NCI-H1436 (cell line): Measurements from ENCODE around the gene SYCP2L.
"Not testable (repeated sequence)": the region's sequence is repeated elsewhere in the genome, so short reads cannot be mapped to it uniquely, and the experiment has no call there.

Source experiments
- DNase-seq: peaks from one replicate; lab custom pipeline; 2025; lab: John Stamatoyannopoulos, UW

SYCP2L gene

GRCh38 chr6:10886691-10887502 is at the start of gene SYCP2L:
SYCP2L (plus strand) TSS chr6:10887052; CDS start chr6:10887127, 75 bp downstream.
- peak; percentile 8 for DNase-seq

- DNase-seq = no peak
Observed at GRCh38 chr6:10837622-10837994, 49.2 kb upstream of the SYCP2L start.

GRCh38 chr6:10837995-10838793 is 48.7 kb upstream of the SYCP2L start, which contains the start of gene MAK:
MAK (minus strand) TSS chr6:10838539; CDS start chr6:10830648, 7,891 bp downstream.
- DNase-seq = peak; percentile 88

- DNase-seq = no peak
Observed at GRCh38 chr6:10838794-10839333, 48.0 kb upstream of the SYCP2L start.

GRCh38 chr6:10843554-10843953 is 43.3 kb upstream of the SYCP2L start:
- no peak for DNase-seq

- DNase-seq = no peak
Observed at GRCh38 chr6:10847684-10848083, 39.2 kb upstream of the SYCP2L start.

GRCh38 chr6:10849901-10850300 is 37.0 kb upstream of the SYCP2L start:
- no peak for DNase-seq

GRCh38 chr6:10850728-10851127 is 36.1 kb upstream of the SYCP2L start:
- no peak for DNase-seq

- DNase-seq = no peak
Observed at GRCh38 chr6:10852361-10852960, 34.4 kb upstream of the SYCP2L start.

GRCh38 chr6:10853849-10854300 is 33.0 kb upstream of the SYCP2L start:
- not testable (repeated sequence) for DNase-seq

- no peak for DNase-seq
Observed at GRCh38 chr6:10854922-10855632, 31.8 kb upstream of the SYCP2L start.

- DNase-seq = no peak
Observed at GRCh38 chr6:10857259-10857658, 29.6 kb upstream of the SYCP2L start.

GRCh38 chr6:10861086-10861485 is 25.8 kb upstream of the SYCP2L start:
- no peak for DNase-seq

GRCh38 chr6:10862361-10862760 is 24.5 kb upstream of the SYCP2L start:
- DNase-seq = no peak

GRCh38 chr6:10863031-10863430 is 23.8 kb upstream of the SYCP2L start:
- not testable (repeated sequence) for DNase-seq

GRCh38 chr6:10866709-10867108 is 20.1 kb upstream of the SYCP2L start:
- DNase-seq = not testable (repeated sequence)

GRCh38 chr6:10867952-10868351 is 18.9 kb upstream of the SYCP2L start:
- no peak for DNase-seq

GRCh38 chr6:10873374-10873773 is 13.5 kb upstream of the SYCP2L start:
- DNase-seq = no peak

- DNase-seq = no peak
Observed at GRCh38 chr6:10874207-10874606, 12.6 kb upstream of the SYCP2L start.

GRCh38 chr6:10875026-10875425 is 11.8 kb upstream of the SYCP2L start:
- DNase-seq = no peak

GRCh38 chr6:10877012-10877411 is 9.8 kb upstream of the SYCP2L start:
- DNase-seq = no peak

GRCh38 chr6:10877871-10878270 is 9.0 kb upstream of the SYCP2L start:
- no peak for DNase-seq
